NCI-H187 (cell line): ENCODE results near the gene PPP6R1.

Source experiments
- DNase-seq, 2 experiments: peaks; one replicate each; lab custom pipeline; 2025; lab: John Stamatoyannopoulos, UW

Gene PPP6R1

DNA sequence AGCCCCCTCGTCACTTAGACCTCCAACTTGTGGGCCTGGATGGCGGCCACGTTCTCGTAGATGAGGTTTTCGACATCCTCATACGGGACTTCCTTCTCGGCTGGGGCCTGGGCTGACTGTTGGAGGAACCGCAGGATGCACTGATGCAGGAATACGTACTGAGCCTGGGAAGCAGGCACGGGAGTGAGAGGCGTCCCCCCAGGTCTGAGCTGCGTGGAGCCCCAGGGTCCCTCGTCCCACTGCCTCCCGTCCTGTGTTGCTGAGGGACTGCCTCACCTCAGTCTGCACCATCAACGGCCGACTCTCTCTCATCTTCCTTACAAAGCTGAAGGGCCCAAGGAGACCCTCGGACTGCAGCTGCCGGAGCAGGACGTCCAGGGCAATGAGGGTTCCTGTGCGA is 77.1 kb downstream of the PPP6R1 start:
- no peak for DNase-seq
